ENCODE measurements around the gene TEX2. TPM values are rescaled to one million over a fixed set of nuclear protein-coding genes. Genes with fewer than 3 reads are reported as not detected.

TEX2 gene
- total and polyA plus RNA-seq, 2 experiments from 2014 or later = 27.9 to 37.7 TPM

- H3K4me2 ChIP-seq = no peak overlapping the region
- H3K4me1 ChIP-seq (ENCODE audit: insufficient read depth) = peaks cover 12% of the 10 kb centered on the region
- peaks cover 43% of the 10 kb centered on the region for H3K79me2 ChIP-seq
- H3K27me3 ChIP-seq = no peaks in the 10 kb centered on the region
- TF ChIP-seq EZH2phosphoT487 (IDR thresholded peaks at IDR 0.05; ENCODE audit: low read depth, severe bottlenecking, unreplicated experiment) = no peak
- TF ChIP-seq EZH2 (IDR thresholded peaks at IDR 0.05; ENCODE audit: borderline replicate concordance) = no peak
- no peak for TF ChIP-seq CTCF (IDR thresholded peaks at IDR 0.05; ENCODE audit: poor library complexity)
- DNase-seq (ENCODE audit: low spot score) = no peak
- no peak overlapping the region for H3K4me3 ChIP-seq
- no peaks in the 10 kb centered on the region for H3K9me2 ChIP-seq (replicated peaks; ENCODE audit: insufficient read depth)
- H3K27ac ChIP-seq = no peak overlapping the region
- 82% methylated on average over 4 of the region's 4 CpGs for WGBS (ENCODE audit: low lambda C conversion rate, missing lambda C conversion rate)
- H3K36me3 ChIP-seq (replicated peaks; ENCODE audit: insufficient read depth, low read depth) = no peaks in the 10 kb centered on the region
- H2AFZ ChIP-seq = no peak overlapping the region
- peaks cover 3% of the 10 kb centered on the region for H4K20me1 ChIP-seq (ENCODE audit: insufficient read depth, poor library complexity, severe bottlenecking)
- H3K9me3 ChIP-seq (ENCODE audit: low read depth) = peaks cover 7% of the 10 kb centered on the region
These were observed 66.5 kb downstream of the TEX2 start for GRCh38 chr17:64196601-64197000.

GRCh38 chr17:64193561-64193960, 69.5 kb downstream of the TEX2 start:
- Histone ChIP-seq H2AFZ (no peak overlapping the region), H3K9me3 (ENCODE audit: low read depth) (peaks cover 7% of the 10 kb centered on the region), H3K9me2 (replicated peaks; ENCODE audit: insufficient read depth) (no peaks in the 10 kb centered on the region), H3K27me3 (no peaks in the 10 kb centered on the region), H3K4me3 (no peak overlapping the region), H3K79me2 (peaks cover 26% of the 10 kb centered on the region), H3K4me1 (ENCODE audit: insufficient read depth) (no peaks in the 10 kb centered on the region), H3K36me3 (replicated peaks; ENCODE audit: insufficient read depth, low read depth) (no peaks in the 10 kb centered on the region), H3K4me2 (no peak overlapping the region), H4K20me1 (ENCODE audit: insufficient read depth, poor library complexity, severe bottlenecking) (no peaks in the 10 kb centered on the region), H3K27ac (no peak overlapping the region)
- WGBS (ENCODE audit: low lambda C conversion rate, missing lambda C conversion rate) = 93% methylated on average over 9 of the region's 9 CpGs
- no peak for TF ChIP-seq CTCF (IDR thresholded peaks at IDR 0.05; ENCODE audit: poor library complexity)
- no peak for DNase-seq (ENCODE audit: low spot score)

GRCh38 chr17:64192589-64192988, 70.5 kb downstream of the TEX2 start:
- Histone ChIP-seq H2AFZ (no peak overlapping the region), H3K27me3 (no peaks in the 10 kb centered on the region), H3K4me2 (no peak overlapping the region), H3K36me3 (replicated peaks; ENCODE audit: insufficient read depth, low read depth) (no peaks in the 10 kb centered on the region), H3K9me2 (replicated peaks; ENCODE audit: insufficient read depth) (no peaks in the 10 kb centered on the region), H3K4me1 (ENCODE audit: insufficient read depth) (peaks cover 1% of the 10 kb centered on the region), H3K79me2 (peaks cover 16% of the 10 kb centered on the region), H3K9me3 (ENCODE audit: low read depth) (peaks cover 6% of the 10 kb centered on the region), H3K4me3 (no peak overlapping the region), H3K27ac (no peak overlapping the region), H4K20me1 (ENCODE audit: insufficient read depth, poor library complexity, severe bottlenecking) (no peaks in the 10 kb centered on the region)
- no peak for DNase-seq (ENCODE audit: low spot score)
- TF ChIP-seq EZH2 (IDR thresholded peaks at IDR 0.05; ENCODE audit: borderline replicate concordance) = no peak
- no peak for TF ChIP-seq CTCF (IDR thresholded peaks at IDR 0.05; ENCODE audit: poor library complexity)
- no peak for TF ChIP-seq EZH2phosphoT487 (IDR thresholded peaks at IDR 0.05; ENCODE audit: low read depth, severe bottlenecking, unreplicated experiment)
- WGBS (ENCODE audit: low lambda C conversion rate, missing lambda C conversion rate) = 62% methylated on average over 3 of the region's 3 CpGs

GRCh38 chr17:64190472-64190871, 72.6 kb downstream of the TEX2 start:
- WGBS (ENCODE audit: low lambda C conversion rate, missing lambda C conversion rate) = 84% methylated on average over 6 of the region's 6 CpGs

More at GRCh38 chr17:64190472-64190871, 72.6 kb downstream of the TEX2 start:
- H3K9me2 ChIP-seq (replicated peaks; ENCODE audit: insufficient read depth) = no peaks in the 10 kb centered on the region
- H3K4me1 ChIP-seq (ENCODE audit: insufficient read depth) = peaks cover 19% of the 10 kb centered on the region
- no peaks in the 10 kb centered on the region for H3K27me3 ChIP-seq
- H4K20me1 ChIP-seq (ENCODE audit: insufficient read depth, poor library complexity, severe bottlenecking) = no peaks in the 10 kb centered on the region
- H3K27ac ChIP-seq = no peak overlapping the region
- H2AFZ ChIP-seq = no peak overlapping the region
- no peaks in the 10 kb centered on the region for H3K9me3 ChIP-seq (ENCODE audit: low read depth)
- peaks cover 6% of the 10 kb centered on the region for H3K79me2 ChIP-seq
- no peak for TF ChIP-seq CTCF (IDR thresholded peaks at IDR 0.05; ENCODE audit: poor library complexity)
- TF ChIP-seq EZH2phosphoT487 (IDR thresholded peaks at IDR 0.05; ENCODE audit: low read depth, severe bottlenecking, unreplicated experiment) = no peak
- TF ChIP-seq EZH2 (IDR thresholded peaks at IDR 0.05; ENCODE audit: borderline replicate concordance) = no peak
- H3K4me2 ChIP-seq = no peak overlapping the region
- no peaks in the 10 kb centered on the region for H3K36me3 ChIP-seq (replicated peaks; ENCODE audit: insufficient read depth, low read depth)
- H3K4me3 ChIP-seq = no peak overlapping the region
- DNase-seq (ENCODE audit: low spot score) = no peak
